C4-2B (cell line): ENCODE results near the gene TNFRSF21.

ENCODE experiments used
- CTCF ChIP-seq: fragments of 450-650 bp; conservative IDR thresholded peaks from 2 replicates; pipeline ENCODE4 v1.5.1; 2017; ENCODE audit warnings: mild to moderate bottlenecking
- ZFX ChIP-seq: fragments of 450-650 bp; IDR thresholded peaks from 2 replicates; pipeline ENCODE4 v1.6.1; 2017

- TF ChIP-seq CTCF (no peak), ZFX (no peak)
These were observed 42.4 kb downstream of the TNFRSF21 start for GRCh38 chr6:47267301-47267700.
